ENCODE measurements around the gene MEAK7. TPM values are rescaled to one million over a fixed set of nuclear protein-coding genes. Genes with fewer than 3 reads are reported as not detected.

MEAK7 gene
- total RNA-seq, 1 experiment from 2014 or later: 30.9 TPM

DNA sequence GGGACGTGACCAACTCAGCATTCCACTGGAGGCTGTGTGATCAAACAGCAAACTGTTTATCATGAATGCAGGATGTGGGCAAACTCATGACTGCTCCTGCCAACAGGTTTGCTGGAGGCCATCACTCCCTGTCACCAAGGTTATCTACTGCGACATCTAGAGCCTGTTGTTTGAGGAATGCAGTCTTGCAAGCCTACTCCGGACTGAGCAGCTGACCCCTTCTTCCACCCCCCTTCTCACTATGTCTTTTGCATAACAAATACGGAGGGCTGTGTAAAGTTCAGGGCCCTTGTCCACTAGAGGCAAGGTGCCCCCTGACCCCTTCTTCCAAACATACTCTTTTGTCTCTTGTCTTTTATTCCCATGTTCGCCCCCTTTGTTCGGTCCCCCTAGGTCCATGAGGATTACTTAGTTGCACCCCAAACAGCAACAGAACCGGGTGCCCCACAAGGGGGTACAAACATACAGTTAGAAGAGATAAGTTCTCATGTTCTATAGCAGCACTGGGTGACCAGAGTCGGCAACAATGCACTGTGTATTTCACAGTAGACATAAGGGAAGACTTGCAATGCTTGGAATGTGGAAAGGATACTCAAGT lies 28.7 kb downstream of the MEAK7 start:
- POLR2A ChIA-PET: no interaction called here

DNA sequence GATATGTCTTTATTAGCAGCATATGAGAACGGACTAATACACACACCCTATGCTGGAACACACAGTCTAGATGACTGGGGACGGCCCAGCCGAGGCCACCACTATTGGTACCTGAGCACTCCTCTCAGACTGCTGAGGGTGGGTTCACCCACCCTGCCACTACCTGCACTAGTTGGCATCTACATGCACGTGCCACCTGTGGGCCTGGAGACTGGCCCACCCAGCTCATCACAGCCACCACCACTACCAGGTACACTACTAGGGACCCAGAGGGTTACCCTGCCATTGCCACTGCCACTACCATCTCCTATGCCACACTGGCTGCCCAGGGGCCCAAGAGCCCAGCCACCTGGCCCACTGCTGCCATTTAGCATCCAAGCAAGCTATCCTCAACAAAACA lies 32.5 kb downstream of the MEAK7 start:
- TF ChIP-seq, protein P1, sequence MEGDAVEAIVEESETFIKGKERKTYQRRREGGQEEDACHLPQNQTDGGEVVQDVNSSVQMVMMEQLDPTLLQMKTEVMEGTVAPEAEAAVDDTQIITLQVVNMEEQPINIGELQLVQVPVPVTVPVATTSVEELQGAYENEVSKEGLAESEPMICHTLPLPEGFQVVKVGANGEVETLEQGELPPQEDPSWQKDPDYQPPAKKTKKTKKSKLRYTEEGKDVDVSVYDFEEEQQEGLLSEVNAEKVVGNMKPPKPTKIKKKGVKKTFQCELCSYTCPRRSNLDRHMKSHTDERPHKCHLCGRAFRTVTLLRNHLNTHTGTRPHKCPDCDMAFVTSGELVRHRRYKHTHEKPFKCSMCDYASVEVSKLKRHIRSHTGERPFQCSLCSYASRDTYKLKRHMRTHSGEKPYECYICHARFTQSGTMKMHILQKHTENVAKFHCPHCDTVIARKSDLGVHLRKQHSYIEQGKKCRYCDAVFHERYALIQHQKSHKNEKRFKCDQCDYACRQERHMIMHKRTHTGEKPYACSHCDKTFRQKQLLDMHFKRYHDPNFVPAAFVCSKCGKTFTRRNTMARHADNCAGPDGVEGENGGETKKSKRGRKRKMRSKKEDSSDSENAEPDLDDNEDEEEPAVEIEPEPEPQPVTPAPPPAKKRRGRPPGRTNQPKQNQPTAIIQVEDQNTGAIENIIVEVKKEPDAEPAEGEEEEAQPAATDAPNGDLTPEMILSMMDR (IDR thresholded peaks at IDR 0.05; ENCODE audit: insufficient read depth in 1 of 2, low read depth in 1 of 2, low read length in 1 of 2, severe bottlenecking in 1 of 2, unreplicated experiment in 1 of 2): no peak
- CTCF ChIA-PET: interaction anchor here (0.6 kb wide), 1 partner anchor 257 kb away, joined by 3 read pairs; no protein-coding TSS in a partner anchor

More for the DNA sequence above, 28.7 kb downstream of the MEAK7 start:
- Mint-ChIP-seq H3K4me1 (ENCODE audit: low read depth, unreplicated experiment) (peaks cover 12% of the 10 kb centered on the region), H3K9me3 (ENCODE audit: unreplicated experiment) (peaks cover 45% of the 10 kb centered on the region), H3K27me3 (ENCODE audit: insufficient read depth, unreplicated experiment) (no peaks in the 10 kb centered on the region), H3K4me3 (ENCODE audit: unreplicated experiment) (no peak overlapping the region), H3K36me3 (ENCODE audit: insufficient read depth, unreplicated experiment) (peaks cover 13% of the 10 kb centered on the region), H3K27ac (ENCODE audit: unreplicated experiment) (peak overlapping the region; percentile 8)
- H3K4me1 ChIP-seq: peaks cover 9% of the 10 kb centered on the region
- H3K36me3 ChIP-seq (ENCODE audit: control insufficient read depth, insufficient read depth, low read length): peaks cover 2% of the 10 kb centered on the region; the same call in 1 of the 2 replicates
- no TSS peak for BruUV-seq (replicated peaks)
- DNase-seq: peak; percentile 70 to 77
- intact Hi-C loops (cut with micrococcal nuclease; ENCODE audit: unreplicated experiment): loop anchor here (1.0 kb wide), 1 partner anchor 78 kb away; no protein-coding TSS in a partner anchor
- peaks cover 15% of the 10 kb centered on the region for H3K9me3 ChIP-seq
- TF ChIP-seq, protein P1 (IDR thresholded peaks at IDR 0.05; ENCODE audit: insufficient read depth in 1 of 2, low read depth in 1 of 2, low read length in 1 of 2, severe bottlenecking in 1 of 2, unreplicated experiment in 1 of 2): no peak
- CTCF ChIA-PET: interaction anchor here (0.6 kb wide), 1 partner anchor 9 kb away, joined by 3 read pairs; no protein-coding TSS in a partner anchor
- no peaks in the 10 kb centered on the region for H3K27me3 ChIP-seq (replicated peaks; ENCODE audit: control insufficient read depth, insufficient read depth, low read length)
- no peak overlapping the region for H3K4me3 ChIP-seq (ENCODE audit: low read depth, low read length)

GRCh38 chr16:84471316-84471715 lies 33.1 kb downstream of the MEAK7 start:
- Histone ChIP-seq H3K9me3 (peaks cover 23% of the 10 kb centered on the region), H3K36me3 (ENCODE audit: control insufficient read depth, insufficient read depth, low read length) (peaks cover 2% of the 10 kb centered on the region; the same call in 1 of the 2 replicates), H3K4me1 (peaks cover 9% of the 10 kb centered on the region), H3K4me3 (ENCODE audit: low read depth, low read length) (no peak overlapping the region), H3K27me3 (replicated peaks; ENCODE audit: control insufficient read depth, insufficient read depth, low read length) (no peaks in the 10 kb centered on the region)
- Mint-ChIP-seq H3K27me3 (ENCODE audit: insufficient read depth, unreplicated experiment) (no peaks in the 10 kb centered on the region), H3K9me3 (ENCODE audit: unreplicated experiment) (peaks cover 66% of the 10 kb centered on the region), H3K36me3 (ENCODE audit: insufficient read depth, unreplicated experiment) (peaks cover 34% of the 10 kb centered on the region), H3K4me1 (ENCODE audit: low read depth, unreplicated experiment) (peaks cover 12% of the 10 kb centered on the region), H3K27ac (ENCODE audit: unreplicated experiment) (no peak overlapping the region), H3K4me3 (ENCODE audit: unreplicated experiment) (no peak overlapping the region)
- ChIA-PET POLR2A (no interaction called here), CTCF (no interaction called here)
- intact Hi-C loops (cut with micrococcal nuclease; ENCODE audit: unreplicated experiment): no loop called here
- no TSS peak for BruUV-seq (replicated peaks)
- TF ChIP-seq, protein P1 (IDR thresholded peaks at IDR 0.05; ENCODE audit: insufficient read depth in 1 of 2, low read depth in 1 of 2, low read length in 1 of 2, severe bottlenecking in 1 of 2, unreplicated experiment in 1 of 2): no peak
- no peak for DNase-seq

More for the DNA sequence above, 32.5 kb downstream of the MEAK7 start:
- Mint-ChIP-seq H3K27ac (ENCODE audit: unreplicated experiment) (no peak overlapping the region), H3K27me3 (ENCODE audit: insufficient read depth, unreplicated experiment) (no peaks in the 10 kb centered on the region), H3K4me1 (ENCODE audit: low read depth, unreplicated experiment) (peaks cover 12% of the 10 kb centered on the region), H3K36me3 (ENCODE audit: insufficient read depth, unreplicated experiment) (peaks cover 31% of the 10 kb centered on the region), H3K9me3 (ENCODE audit: unreplicated experiment) (peaks cover 59% of the 10 kb centered on the region), H3K4me3 (ENCODE audit: unreplicated experiment) (no peak overlapping the region)
- Histone ChIP-seq H3K36me3 (ENCODE audit: control insufficient read depth, insufficient read depth, low read length) (peaks cover 4% of the 10 kb centered on the region; the same call in 1 of the 2 replicates), H3K27me3 (replicated peaks; ENCODE audit: control insufficient read depth, insufficient read depth, low read length) (no peaks in the 10 kb centered on the region), H3K4me3 (ENCODE audit: low read depth, low read length) (no peak overlapping the region), H3K4me1 (peaks cover 9% of the 10 kb centered on the region), H3K9me3 (peaks cover 19% of the 10 kb centered on the region)
- intact Hi-C loops (cut with micrococcal nuclease; ENCODE audit: unreplicated experiment): no loop called here
- no TSS peak for BruUV-seq (replicated peaks)
- DNase-seq: no peak
- POLR2A ChIA-PET: no interaction called here
